ENCODE measurements around the gene CLCN2.

Gene CLCN2

GRCh38 chr3:184372296-184372821, 11.0 kb upstream of the CLCN2 start:
- TF ChIP-seq CTCF (IDR thresholded peaks at IDR 0.05): no peak

DNA sequence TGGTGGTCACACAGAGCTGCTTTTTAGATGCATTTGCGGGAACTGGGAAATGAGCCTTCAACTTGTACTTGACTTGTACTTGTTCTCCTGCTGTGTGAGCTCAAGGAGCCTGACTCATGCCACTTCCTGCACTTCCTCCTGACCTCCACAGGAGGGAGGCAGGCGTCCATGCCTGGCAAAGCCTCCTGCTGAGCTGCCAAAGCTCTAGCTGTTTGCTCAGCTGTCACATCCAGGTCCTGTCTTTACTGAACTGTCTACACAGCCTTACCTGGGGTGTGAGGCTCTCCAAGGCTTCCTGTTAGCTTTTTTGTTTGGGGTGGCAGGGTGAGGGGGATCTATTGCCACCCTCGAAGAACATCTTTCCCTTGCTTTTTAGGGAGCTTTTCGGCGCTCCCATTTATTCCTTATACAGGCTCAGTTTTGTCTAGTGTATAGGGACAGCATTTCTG, 10.2 kb upstream of the CLCN2 start:
- peak; percentile 92 for TF ChIP-seq CTCF (IDR thresholded peaks at IDR 0.05)

GRCh38 chr3:184368586-184369183, 7.3 kb upstream of the CLCN2 start:
- TF ChIP-seq CTCF (IDR thresholded peaks at IDR 0.05): no peak

- TF ChIP-seq CTCF (IDR thresholded peaks at IDR 0.05): no peak
Observed at GRCh38 chr3:184368116-184368515, 6.7 kb upstream of the CLCN2 start.

DNA sequence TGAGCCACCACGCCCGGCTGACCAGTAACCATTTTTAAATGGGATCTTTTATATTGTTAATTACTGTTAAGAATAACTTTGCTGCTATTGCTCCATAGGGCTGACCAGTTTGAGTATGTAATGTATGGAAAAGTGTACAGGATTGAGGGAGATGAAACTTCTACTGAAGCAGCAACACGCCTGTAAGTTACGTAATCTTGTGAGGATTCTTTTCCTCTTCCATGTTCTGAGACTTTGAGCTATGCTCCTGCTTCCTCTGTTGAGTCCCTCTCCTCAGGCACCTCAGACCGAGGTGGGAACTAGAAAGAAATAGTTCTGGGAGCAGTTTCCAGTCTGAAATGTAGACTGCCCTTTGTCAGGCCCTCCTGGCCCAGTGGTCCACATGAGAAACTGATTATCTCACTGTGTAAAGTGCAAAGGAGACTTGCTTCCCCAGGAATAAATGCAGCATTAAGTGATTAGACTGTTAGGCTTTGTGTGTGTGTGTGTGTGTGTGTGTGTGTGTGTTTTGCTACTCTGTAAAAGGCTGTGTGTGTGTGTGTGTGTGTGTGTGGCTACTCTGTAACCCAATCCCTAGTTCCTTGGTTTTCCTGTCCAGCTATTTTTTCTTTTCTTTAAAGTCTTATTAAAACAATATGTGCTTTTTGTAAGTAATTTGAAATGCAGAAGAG, 5.3 kb upstream of the CLCN2 start:
- no peak for TF ChIP-seq CTCF (IDR thresholded peaks at IDR 0.05)

DNA sequence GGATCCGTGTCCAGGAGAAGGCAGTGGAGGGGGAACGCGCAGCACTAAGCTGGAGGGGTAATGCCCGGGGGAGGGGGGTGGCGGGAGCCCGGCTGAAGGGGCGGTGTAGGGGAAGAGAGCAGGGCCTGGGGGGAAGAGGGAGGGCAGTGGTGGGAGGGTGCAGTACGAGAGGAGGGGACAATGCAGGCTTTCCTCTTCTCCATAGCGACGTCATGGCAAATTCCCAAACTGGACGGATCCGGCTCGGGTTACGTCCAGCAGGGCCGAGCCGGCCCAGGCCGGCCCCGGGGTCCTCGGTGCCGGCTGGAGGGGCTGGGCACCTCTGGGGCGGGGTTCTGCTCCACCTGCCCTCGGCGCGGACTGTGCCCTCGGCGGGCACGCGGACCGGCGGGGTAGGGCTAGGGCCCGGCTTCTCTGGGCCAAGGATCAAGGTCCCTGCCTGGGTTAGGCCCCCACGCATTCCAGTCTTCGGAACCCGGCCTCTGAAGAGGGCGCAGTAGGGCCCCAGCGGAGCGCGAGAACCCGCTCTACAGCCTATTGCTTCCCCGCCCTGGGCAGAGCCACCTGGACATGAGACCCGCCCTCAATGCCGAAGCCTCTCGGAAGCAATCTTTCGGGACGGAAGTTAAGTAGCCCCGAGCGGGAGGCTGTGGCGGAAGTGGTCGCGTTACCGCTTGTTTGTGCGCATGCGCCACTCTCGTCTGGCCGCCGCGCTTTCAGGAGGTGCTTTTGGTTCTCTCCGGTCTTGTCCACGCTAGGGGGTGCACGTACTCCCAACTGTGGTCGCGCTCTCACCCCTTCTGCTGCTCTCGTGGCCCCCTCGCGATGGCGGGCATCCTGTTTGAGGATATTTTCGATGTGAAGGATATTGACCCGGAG, 1.5 kb upstream of the CLCN2 start:
- peak; percentile 59 for TF ChIP-seq CTCF (IDR thresholded peaks at IDR 0.05)

GRCh38 chr3:184361932-184362667, 695 bp upstream of the CLCN2 start:
- TF ChIP-seq CTCF (IDR thresholded peaks at IDR 0.05): no peak
